PC-9 (cell line): ENCODE data around the gene RHOF. TPM values are rescaled to one million over a fixed set of nuclear protein-coding genes. Genes with fewer than 3 reads are reported as not detected.

Experiments used
- BruUV-seq: library from RNA; stranded (reverse); fragments of 400-500 nt; replicated peaks from 2 replicates; lab custom pipeline; 2021; lab: Mats Ljungman, UMichigan
- CTCF ChIA-PET: fragments of 300-600 bp; sonication (Branson Sonifier 250); formaldehyde crosslinking; loops from one replicate; lab custom pipeline; 2022; ENCODE audit warnings: antibody characterized with exemption; lab: Charles Lee
- POLR2A ChIA-PET: fragments of 300-600 bp; sonication (Branson Sonifier 250); formaldehyde crosslinking; loops from one replicate; lab custom pipeline; 2022; ENCODE audit warnings: antibody characterized with exemption; ENCODE audit not compliant: unreplicated experiment; lab: Charles Lee
- DNase-seq, 2 experiments: peaks; one replicate each; pipeline versions ENCODE4 v3.0.0 to v3.0.0-alpha.2; 2015 to 2022; ENCODE audit warnings: mixed read lengths in 1 of 2
- H2AFZ ChIP-seq: fragments of 200-600 bp; sonication (generic); 2 replicates; pipeline ENCODE4 v1.8.1; 2017; ENCODE audit warnings: antibody characterized with exemption
- H3F3A ChIP-seq: fragments of 200-600 bp; sonication (generic); 2 replicates; pipeline ENCODE4 v1.8.1; 2017; ENCODE audit warnings: antibody characterized with exemption, mild to moderate bottlenecking, low read depth; ENCODE audit not compliant: insufficient read depth
- H3K27ac ChIP-seq: fragments of 200-600 bp; sonication (generic); 2 replicates; pipeline ENCODE4 v1.6.1; 2016; ENCODE audit warnings: mixed run types
- H3K27me3 ChIP-seq: fragments of 200-600 bp; sonication (generic); 2 replicates; pipeline ENCODE4 v1.6.1; 2016; ENCODE audit warnings: low read depth, mixed run types; ENCODE audit not compliant: insufficient read depth
- H3K36me3 ChIP-seq: fragments of 200-600 bp; sonication (generic); 2 replicates; pipeline ENCODE4 v1.6.1; 2016; ENCODE audit warnings: low read depth, mixed run types
- H3K4me1 ChIP-seq: fragments of 200-600 bp; sonication (generic); replicated peaks from 2 replicates; pipeline ENCODE4 v1.6.1; 2016; ENCODE audit warnings: mixed run types; ENCODE audit not compliant: insufficient read depth
- H3K4me2 ChIP-seq: fragments of 200-600 bp; sonication (generic); 2 replicates; pipeline ENCODE4 v1.6.1; 2017; ENCODE audit warnings: mixed run types
- H3K4me3 ChIP-seq: fragments of 200-600 bp; sonication (generic); 2 replicates; pipeline ENCODE4 v1.6.1; 2016; ENCODE audit warnings: mixed run types
- H3K79me2 ChIP-seq: fragments of 200-600 bp; sonication (generic); 2 replicates; pipeline ENCODE4 v1.6.1; 2017; ENCODE audit warnings: low read depth, mixed run types
- H3K9me2 ChIP-seq: fragments of 200-600 bp; sonication (generic); 2 replicates; pipeline ENCODE4 v1.8.1; 2017; ENCODE audit warnings: mild to moderate bottlenecking; ENCODE audit not compliant: insufficient read depth
- H3K9me3 ChIP-seq: fragments of 200-600 bp; sonication (generic); 2 replicates; pipeline ENCODE4 v1.8.1; 2016; ENCODE audit warnings: low read depth; ENCODE audit not compliant: insufficient read depth
- H4K20me1 ChIP-seq: fragments of 200-600 bp; sonication (generic); 2 replicates; pipeline ENCODE4 v1.8.1; 2017; ENCODE audit not compliant: insufficient read depth
- EZH2 ChIP-seq: fragments of 200-600 bp; sonication (generic); IDR thresholded peaks from 2 replicates; pipeline ENCODE4 v1.8.0; 2017; ENCODE audit warnings: antibody characterized with exemption, low read depth
- intact Hi-C: fragments of 100-400 bp; cut with micrococcal nuclease; formaldehyde crosslinking; loops from one replicate; pipeline ENCODE4 v1.10.0; 2022; ENCODE audit not compliant: unreplicated experiment
- total RNA-seq: library from RNA; stranded (reverse); gene quantifications from 2 replicates; pipeline ENCODE4 v1.2.3, GENCODE V29; 2021
- TF ChIP-seq, protein P1 (sequence below): fragments of 200-600 bp; sonication (generic); conservative IDR thresholded peaks from 2 replicates; pipeline ENCODE4 v1.6.1; 2017; ENCODE audit warnings: mixed run types, antibody characterized with exemption, mild to moderate bottlenecking, moderate library complexity

The RHOF gene
- total RNA-seq, 1 experiment from 2014 or later: 179 TPM

DNA sequence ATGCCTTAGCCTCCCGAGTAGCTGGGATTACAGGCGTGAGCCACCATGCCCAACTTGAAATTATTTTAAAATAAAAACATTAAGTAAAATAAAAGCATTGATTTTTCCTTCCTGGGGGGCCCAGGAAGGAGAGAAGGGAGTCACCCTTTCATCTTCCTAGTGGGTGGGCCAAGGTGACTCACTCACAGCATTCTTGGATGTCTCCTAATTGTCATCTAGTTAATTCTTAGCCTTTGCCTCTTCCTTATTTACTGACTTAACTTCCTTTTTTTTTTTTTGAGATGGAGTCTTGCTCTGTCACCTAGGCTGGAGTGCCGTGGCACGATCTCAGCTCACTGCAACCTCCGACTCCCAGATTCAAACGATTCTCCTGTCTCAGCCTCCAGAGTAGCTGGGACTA, 51.7 kb downstream of the RHOF start:
- 0 out of 2 replicates have a peak, but pooled peaks cover 5% of the 10 kb centered on the region for H3F3A ChIP-seq
- intact Hi-C loops: no loop called here
- H3K9me2 ChIP-seq: no peaks in the 10 kb centered on the region
- no peaks in the 10 kb centered on the region for H3K36me3 ChIP-seq
- no peak overlapping the region for H3K27ac ChIP-seq
- H3K4me2 ChIP-seq: no peak overlapping the region
- H3K9me3 ChIP-seq: no peaks in the 10 kb centered on the region
- no TSS peak for BruUV-seq
- H3K4me3 ChIP-seq: no peak overlapping the region
- H3K4me1 ChIP-seq: no peaks in the 10 kb centered on the region
- no peaks in the 10 kb centered on the region for H3K79me2 ChIP-seq
- no peaks in the 10 kb centered on the region for H3K27me3 ChIP-seq
- TF ChIP-seq EZH2: no peak
- TF ChIP-seq, protein P1, sequence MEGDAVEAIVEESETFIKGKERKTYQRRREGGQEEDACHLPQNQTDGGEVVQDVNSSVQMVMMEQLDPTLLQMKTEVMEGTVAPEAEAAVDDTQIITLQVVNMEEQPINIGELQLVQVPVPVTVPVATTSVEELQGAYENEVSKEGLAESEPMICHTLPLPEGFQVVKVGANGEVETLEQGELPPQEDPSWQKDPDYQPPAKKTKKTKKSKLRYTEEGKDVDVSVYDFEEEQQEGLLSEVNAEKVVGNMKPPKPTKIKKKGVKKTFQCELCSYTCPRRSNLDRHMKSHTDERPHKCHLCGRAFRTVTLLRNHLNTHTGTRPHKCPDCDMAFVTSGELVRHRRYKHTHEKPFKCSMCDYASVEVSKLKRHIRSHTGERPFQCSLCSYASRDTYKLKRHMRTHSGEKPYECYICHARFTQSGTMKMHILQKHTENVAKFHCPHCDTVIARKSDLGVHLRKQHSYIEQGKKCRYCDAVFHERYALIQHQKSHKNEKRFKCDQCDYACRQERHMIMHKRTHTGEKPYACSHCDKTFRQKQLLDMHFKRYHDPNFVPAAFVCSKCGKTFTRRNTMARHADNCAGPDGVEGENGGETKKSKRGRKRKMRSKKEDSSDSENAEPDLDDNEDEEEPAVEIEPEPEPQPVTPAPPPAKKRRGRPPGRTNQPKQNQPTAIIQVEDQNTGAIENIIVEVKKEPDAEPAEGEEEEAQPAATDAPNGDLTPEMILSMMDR: no peak
- POLR2A ChIA-PET: interaction anchor here (0.7 kb wide), 1 partner anchor 147 kb away, joined by 13 read pairs; no protein-coding TSS in a partner anchor
- no peak for DNase-seq
- CTCF ChIA-PET: no interaction called here
- H4K20me1 ChIP-seq: no peaks in the 10 kb centered on the region
- H2AFZ ChIP-seq: no peak overlapping the region

DNA sequence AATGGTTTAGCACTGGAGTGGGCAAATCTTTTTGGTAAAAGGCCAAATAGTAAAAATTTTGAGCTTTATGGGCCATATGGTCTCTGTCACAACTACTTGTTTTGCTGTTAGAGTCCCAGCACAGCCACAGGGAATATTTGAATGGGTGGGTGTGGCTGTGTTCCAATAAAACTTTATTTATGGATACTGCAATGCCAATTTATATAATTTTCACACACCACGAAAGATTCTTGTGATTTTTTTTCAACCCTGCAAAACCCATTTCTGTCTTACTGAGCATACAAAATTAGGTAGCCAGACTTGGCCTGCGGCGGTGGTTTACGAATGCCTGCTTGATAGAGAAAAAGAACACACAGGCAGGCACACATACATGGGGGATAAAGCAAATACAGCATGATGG, 52.6 kb downstream of the RHOF start:
- H3K9me3 ChIP-seq: no peaks in the 10 kb centered on the region
- no peak overlapping the region for H3K4me3 ChIP-seq
- no peak overlapping the region for H2AFZ ChIP-seq
- 0 out of 2 replicates have a peak, but pooled peaks cover 5% of the 10 kb centered on the region for H3F3A ChIP-seq
- ChIA-PET CTCF (no interaction called here), POLR2A (no interaction called here)
- H3K4me2 ChIP-seq: no peak overlapping the region
- H3K79me2 ChIP-seq: no peaks in the 10 kb centered on the region
- no TSS peak for BruUV-seq
- H3K27ac ChIP-seq: no peak overlapping the region
- DNase-seq: no peak
- no peaks in the 10 kb centered on the region for H3K27me3 ChIP-seq
- intact Hi-C loops: no loop called here
- H3K4me1 ChIP-seq: no peaks in the 10 kb centered on the region
- no peaks in the 10 kb centered on the region for H3K9me2 ChIP-seq
- no peak for TF ChIP-seq EZH2
- TF ChIP-seq, protein P1: no peak
- H3K36me3 ChIP-seq: no peaks in the 10 kb centered on the region
- H4K20me1 ChIP-seq: no peaks in the 10 kb centered on the region

DNA sequence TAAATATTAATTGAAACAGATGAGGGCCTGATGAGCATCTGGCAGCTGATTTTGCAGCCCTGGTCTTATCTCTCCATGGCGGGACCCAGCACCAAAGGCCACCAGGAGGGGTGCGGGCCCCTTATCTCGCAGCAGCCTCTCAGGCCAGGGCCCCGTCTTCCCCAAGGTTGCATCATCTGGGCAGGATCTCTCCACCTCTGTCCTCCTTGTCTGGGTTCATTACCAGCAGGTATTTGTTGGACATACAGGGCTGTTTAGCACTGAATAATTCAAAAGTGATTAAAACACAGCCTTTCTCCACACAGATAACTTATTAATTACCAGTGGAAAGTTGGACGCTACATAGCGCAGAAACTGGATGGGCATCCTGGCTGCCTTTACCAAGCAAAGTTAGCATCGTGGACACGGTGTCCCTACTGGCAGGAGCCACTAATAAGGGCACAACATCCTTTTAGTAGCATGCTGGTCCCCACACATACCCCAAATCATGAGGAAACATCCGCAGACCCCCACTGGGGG, 55.1 kb downstream of the RHOF start:
- intact Hi-C loops: no loop called here
- ChIA-PET CTCF (no interaction called here), POLR2A (no interaction called here)
- Histone ChIP-seq H3K79me2 (no peaks in the 10 kb centered on the region), H4K20me1 (no peaks in the 10 kb centered on the region), H2AFZ (no peak overlapping the region), H3K4me2 (no peak overlapping the region), H3K27me3 (no peaks in the 10 kb centered on the region), H3K9me3 (no peaks in the 10 kb centered on the region), H3K27ac (no peak overlapping the region), H3F3A (0 out of 2 replicates have a peak, but pooled peaks cover 5% of the 10 kb centered on the region), H3K4me3 (no peak overlapping the region), H3K4me1 (no peaks in the 10 kb centered on the region), H3K9me2 (no peaks in the 10 kb centered on the region), H3K36me3 (no peaks in the 10 kb centered on the region)
- BruUV-seq: no TSS peak
- no peak for DNase-seq
- TF ChIP-seq EZH2: no peak
- TF ChIP-seq, protein P1: no peak
